AG09319 (cell line): ENCODE results near the gene ADAMTSL2.

Experiments
- DNase-seq: peaks from one replicate; pipeline ENCODE4 v3.0.0-alpha.2; 2010; ENCODE audit warnings: low read depth; ENCODE audit errors: extremely low read depth
- TF ChIP-seq, protein P1 (sequence below): IDR thresholded peaks from 2 replicates; pipeline ENCODE4 v1.5.1; 2011; ENCODE audit warnings: low read depth, mild to moderate bottlenecking, inconsistent platforms, low read length, moderate library complexity

Gene ADAMTSL2

DNA sequence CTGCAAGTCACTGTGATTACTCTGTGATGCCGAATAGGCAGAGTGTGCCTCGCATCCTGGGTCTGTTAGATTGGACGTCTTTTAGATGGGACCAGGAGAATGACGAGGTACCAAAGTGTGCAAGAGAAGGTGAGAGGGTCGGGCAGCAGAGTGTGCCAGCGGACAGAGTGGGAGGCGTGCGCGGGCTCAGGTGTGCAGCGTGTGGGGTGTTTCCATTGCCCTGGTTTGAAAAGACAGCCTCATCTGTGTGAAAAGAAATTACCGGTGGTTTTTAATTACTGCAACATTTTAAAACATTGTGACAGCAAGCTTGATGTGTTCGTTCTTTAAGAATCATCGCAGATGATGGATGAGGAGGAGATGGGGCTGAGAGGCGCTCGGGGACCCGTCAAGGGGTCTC, 78.9 kb downstream of the ADAMTSL2 start:
- TF ChIP-seq, protein P1, sequence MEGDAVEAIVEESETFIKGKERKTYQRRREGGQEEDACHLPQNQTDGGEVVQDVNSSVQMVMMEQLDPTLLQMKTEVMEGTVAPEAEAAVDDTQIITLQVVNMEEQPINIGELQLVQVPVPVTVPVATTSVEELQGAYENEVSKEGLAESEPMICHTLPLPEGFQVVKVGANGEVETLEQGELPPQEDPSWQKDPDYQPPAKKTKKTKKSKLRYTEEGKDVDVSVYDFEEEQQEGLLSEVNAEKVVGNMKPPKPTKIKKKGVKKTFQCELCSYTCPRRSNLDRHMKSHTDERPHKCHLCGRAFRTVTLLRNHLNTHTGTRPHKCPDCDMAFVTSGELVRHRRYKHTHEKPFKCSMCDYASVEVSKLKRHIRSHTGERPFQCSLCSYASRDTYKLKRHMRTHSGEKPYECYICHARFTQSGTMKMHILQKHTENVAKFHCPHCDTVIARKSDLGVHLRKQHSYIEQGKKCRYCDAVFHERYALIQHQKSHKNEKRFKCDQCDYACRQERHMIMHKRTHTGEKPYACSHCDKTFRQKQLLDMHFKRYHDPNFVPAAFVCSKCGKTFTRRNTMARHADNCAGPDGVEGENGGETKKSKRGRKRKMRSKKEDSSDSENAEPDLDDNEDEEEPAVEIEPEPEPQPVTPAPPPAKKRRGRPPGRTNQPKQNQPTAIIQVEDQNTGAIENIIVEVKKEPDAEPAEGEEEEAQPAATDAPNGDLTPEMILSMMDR: no peak
- no peak for DNase-seq

GRCh38 chr9:133614056-133614455, 79.6 kb downstream of the ADAMTSL2 start:
- DNase-seq: no peak
- TF ChIP-seq, protein P1: no peak

GRCh38 chr9:133614678-133615077, 80.2 kb downstream of the ADAMTSL2 start:
- no peak for DNase-seq
- TF ChIP-seq, protein P1: no peak

- TF ChIP-seq, protein P1: no peak
- no peak for DNase-seq
These were observed 80.7 kb downstream of the ADAMTSL2 start for GRCh38 chr9:133615186-133615585.

- no peak for DNase-seq
- TF ChIP-seq, protein P1: no peak
These were observed 81.2 kb downstream of the ADAMTSL2 start for GRCh38 chr9:133615606-133616188.

- DNase-seq: no peak
- TF ChIP-seq, protein P1: no peak
These were observed 82.3 kb downstream of the ADAMTSL2 start for GRCh38 chr9:133616643-133617405.

- TF ChIP-seq, protein P1: no peak
- DNase-seq: no peak
These were observed 84.2 kb downstream of the ADAMTSL2 start for GRCh38 chr9:133618726-133619125.
